Prostate gland (tissue), 2 donors: Measurements from ENCODE around the gene TNFRSF4. TPM values are rescaled to one million over a fixed set of nuclear protein-coding genes. Genes with fewer than 3 reads are reported as not detected.

Experiments
- DNase-seq: peaks from one replicate; pipeline ENCODE4 v3.0.0-alpha.2; 2019; ENCODE audit warnings: low spot score
- H3K27ac ChIP-seq, 2 donors: fragments of 200-600 bp; sonication (generic); 2 replicates each; pipeline ENCODE4 v1.5.1; 2017 to 2019
- H3K27me3 ChIP-seq: fragments of 200-600 bp; sonication (generic); replicated peaks from 2 replicates; pipeline ENCODE4 v1.5.1; 2019; ENCODE audit not compliant: insufficient read depth
- H3K36me3 ChIP-seq, 2 donors: fragments of 200-600 bp; sonication (generic); 1 replicate in 1 of 2; 2 replicates in 1 of 2; pipeline versions ENCODE4 v1.5.1 to v1.8.1; 2017 to 2019
- H3K4me1 ChIP-seq: fragments of 200-600 bp; sonication (generic); replicated peaks from 2 replicates; pipeline ENCODE4 v1.5.1; 2019
- H3K4me3 ChIP-seq, 2 donors: fragments of 200-600 bp; sonication (generic); 2 replicates each; pipeline ENCODE4 v1.5.1; 2017 to 2019
- H3K9me3 ChIP-seq: fragments of 200-600 bp; sonication (generic); 2 replicates; pipeline ENCODE4 v1.5.1; 2017
- CTCF ChIP-seq, 4 experiments: fragments of 200-600 bp in 2 of 4; fragments of 450-650 bp in 2 of 4; sonication (generic) in 2 of 4; IDR thresholded peaks; 1 replicate in 3 of 4; 2 replicates in 1 of 4; pipeline ENCODE4 v1.5.1; 2016 to 2019; ENCODE audit warnings: antibody characterized with exemption in 4 of 4, mild to moderate bottlenecking in 2 of 4, moderate library complexity in 2 of 4
- POLR2A ChIP-seq: fragments of 450-650 bp; IDR thresholded peaks from one replicate; pipeline ENCODE4 v1.6.1; 2016; ENCODE audit warnings: antibody characterized with exemption, mild to moderate bottlenecking
- POLR2AphosphoS5 ChIP-seq: sonication (generic); formaldehyde crosslinking; IDR thresholded peaks from one replicate; pipeline ENCODE4 v1.6.1; 2017; ENCODE audit warnings: antibody characterized with exemption
- WGBS: methylation state at CpG from one replicate; pipeline ENCODE4 v1.1.5; 2018; 5-methylcytosine and 5-hydroxymethylcytosine counted together
- intact Hi-C: fragments of 100-400 bp; cut with DNase I; formaldehyde crosslinking; loops from one replicate; pipeline ENCODE4 v1.14.2; 2022
- total RNA-seq, 2 donors: library from RNA; depleted of rRNA; stranded (reverse); fragments of >200 nt; gene quantifications; one replicate each; pipeline ENCODE4 v1.1.0, GENCODE V29; 2016

The TNFRSF4 gene
- total RNA-seq, 2 donors from 2014 or later = 0.50 to 3.0 TPM

GRCh38 chr1:1204998-1205768 lies 8.8 kb downstream of the TNFRSF4 start:
- H3K4me3 ChIP-seq = no peak overlapping the region
- H3K27ac ChIP-seq = no peak overlapping the region
- no peaks in the 10 kb centered on the region for H3K36me3 ChIP-seq
- 88% methylated on average over 7 of the region's 19 CpGs for WGBS
- H3K4me1 ChIP-seq = peaks cover 4% of the 10 kb centered on the region
- no peaks in the 10 kb centered on the region for H3K9me3 ChIP-seq
- no peaks in the 10 kb centered on the region for H3K27me3 ChIP-seq
- no peak for TF ChIP-seq CTCF (IDR thresholded peaks at IDR 0.05)
- TF ChIP-seq POLR2A = no peak
- no peak for TF ChIP-seq POLR2AphosphoS5
- DNase-seq = no peak
- intact Hi-C loops = no loop called here

GRCh38 chr1:1204425-1204920 lies 9.5 kb downstream of the TNFRSF4 start:
- TF ChIP-seq POLR2A (no peak), POLR2AphosphoS5 (no peak), CTCF (IDR thresholded peaks at IDR 0.05) (no peak)
- no peak for DNase-seq
- intact Hi-C loops = no loop called here
- H3K9me3 ChIP-seq = no peaks in the 10 kb centered on the region
- no peaks in the 10 kb centered on the region for H3K36me3 ChIP-seq
- H3K27ac ChIP-seq = no peak overlapping the region
- no peaks in the 10 kb centered on the region for H3K27me3 ChIP-seq
- WGBS = 96% methylated on average over 8 of the region's 8 CpGs
- peaks cover 4% of the 10 kb centered on the region for H3K4me1 ChIP-seq
- no peak overlapping the region for H3K4me3 ChIP-seq

GRCh38 chr1:1203561-1204424 lies 10.2 kb downstream of the TNFRSF4 start:
- intact Hi-C loops = no loop called here
- DNase-seq = no peak
- H3K4me1 ChIP-seq = peaks cover 4% of the 10 kb centered on the region
- TF ChIP-seq CTCF (IDR thresholded peaks at IDR 0.05) = no peak
- TF ChIP-seq POLR2AphosphoS5 = no peak
- no peak for TF ChIP-seq POLR2A
- H3K9me3 ChIP-seq = no peaks in the 10 kb centered on the region
- 89% methylated on average over 49 of the region's 49 CpGs for WGBS
- H3K36me3 ChIP-seq = no peaks in the 10 kb centered on the region
- H3K4me3 ChIP-seq = no peak overlapping the region
- no peaks in the 10 kb centered on the region for H3K27me3 ChIP-seq
- no peak overlapping the region for H3K27ac ChIP-seq

- 48% methylated on average over 27 of the region's 27 CpGs for WGBS
- Histone ChIP-seq H3K27ac (no peak overlapping the region), H3K4me1 (peaks cover 4% of the 10 kb centered on the region), H3K36me3 (no peaks in the 10 kb centered on the region), H3K4me3 (no peak overlapping the region), H3K9me3 (no peaks in the 10 kb centered on the region), H3K27me3 (no peaks in the 10 kb centered on the region)
- no peak for DNase-seq
- TF ChIP-seq CTCF (IDR thresholded peaks at IDR 0.05) (no peak), POLR2A (no peak), POLR2AphosphoS5 (no peak)
- intact Hi-C loops = no loop called here
These were observed 11.0 kb downstream of the TNFRSF4 start for GRCh38 chr1:1202831-1203560.
